ENCODE results near the gene BCLAF1.

Gene BCLAF1

DNA sequence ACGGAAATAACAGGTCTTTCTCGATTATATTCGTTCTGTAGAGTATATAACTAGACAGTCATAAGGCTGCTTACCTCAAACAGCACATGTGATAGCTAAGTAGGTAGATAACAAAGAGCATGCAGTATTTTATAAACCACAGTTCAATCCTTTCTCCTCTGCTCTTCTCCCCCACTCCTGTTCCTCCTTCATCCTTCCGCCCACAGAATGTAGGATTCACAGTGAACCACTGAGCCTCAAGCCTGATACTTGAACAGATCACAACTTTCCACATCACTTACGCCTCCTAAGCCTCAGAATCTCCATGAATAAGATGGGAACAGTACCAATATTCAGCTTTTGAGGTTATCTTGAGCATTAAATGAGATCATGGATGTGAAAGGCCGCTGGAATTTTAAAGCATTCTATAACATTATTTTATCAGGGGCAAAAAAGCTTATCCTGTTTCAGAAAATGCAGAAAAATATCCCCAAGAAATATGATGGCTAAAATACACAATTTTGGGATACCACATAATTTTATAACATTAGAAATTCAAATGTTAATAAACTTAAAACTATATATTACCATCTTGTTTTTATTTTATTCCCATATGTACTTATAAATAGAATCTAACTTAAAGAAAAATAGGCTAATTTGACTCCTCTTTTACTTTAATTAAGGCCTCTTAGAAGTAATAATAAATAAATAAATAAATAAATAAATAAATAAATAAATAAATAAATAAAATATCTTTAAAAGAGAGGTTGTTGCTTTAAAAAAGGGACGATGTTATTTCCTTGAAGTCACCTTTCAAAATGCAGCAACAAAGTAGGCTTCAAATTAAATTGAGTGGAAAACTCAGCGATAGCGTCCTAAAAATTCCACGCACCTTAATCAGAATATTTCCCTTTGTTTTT is 72.9 kb downstream of the BCLAF1 start:
- TF ChIP-seq POLR2A (IDR thresholded peaks at IDR 0.05; ENCODE audit: low read depth, low read length) = no peak
- FAIRE-seq = no peak

DNA sequence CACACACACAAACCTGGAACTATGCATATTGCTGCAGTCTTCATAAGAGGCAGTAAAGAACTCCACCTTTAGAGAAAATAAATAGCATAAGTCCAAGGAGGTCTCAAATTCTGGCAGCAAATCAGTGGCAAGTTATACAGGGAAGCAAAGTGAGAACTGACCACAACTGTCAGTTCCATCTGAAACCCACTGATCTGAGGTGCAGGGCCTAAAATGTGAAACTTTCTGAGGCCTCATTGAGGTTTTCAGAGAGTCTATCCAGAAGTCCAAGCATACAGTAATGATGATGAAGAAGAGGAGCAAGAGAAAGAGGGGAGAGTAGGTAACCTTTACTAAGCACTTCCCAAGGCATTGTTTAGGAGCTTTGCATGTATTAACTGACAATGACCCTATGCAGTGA is 75.8 kb downstream of the BCLAF1 start:
- FAIRE-seq = no peak
- TF ChIP-seq POLR2A (IDR thresholded peaks at IDR 0.05; ENCODE audit: low read depth, low read length) = no peak
- no peak for DNase-seq (ENCODE audit: insufficient read length, low spot score)

More for the DNA sequence above, 72.9 kb downstream of the BCLAF1 start:
- no peak for DNase-seq (ENCODE audit: insufficient read length, low spot score)

DNA sequence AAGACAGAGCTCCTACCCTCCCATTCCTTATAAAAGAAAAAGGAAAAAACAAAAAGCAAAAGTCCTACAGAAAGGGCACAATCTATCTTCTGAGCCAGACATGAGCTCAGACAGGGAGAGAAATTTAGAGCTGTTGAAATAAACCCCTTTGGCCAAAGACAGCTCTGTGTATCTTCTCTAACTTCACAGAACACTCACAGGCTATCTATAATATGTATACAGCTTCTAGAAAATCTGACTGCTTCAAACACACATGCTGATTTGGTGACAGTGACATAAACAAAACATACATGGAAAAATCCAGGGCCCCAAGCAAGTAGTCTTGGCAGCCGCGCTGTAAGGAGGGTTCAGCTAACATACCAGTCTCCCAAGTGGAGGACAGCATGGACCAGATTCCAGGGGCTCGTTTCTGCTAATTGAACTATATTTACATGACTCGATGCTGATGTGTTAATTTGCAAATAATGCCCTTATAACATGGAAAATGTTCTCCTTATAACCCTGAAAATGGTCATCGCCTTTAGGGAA is 76.6 kb downstream of the BCLAF1 start:
- no peak for TF ChIP-seq POLR2A (IDR thresholded peaks at IDR 0.05; ENCODE audit: low read depth, low read length)
- no peak for FAIRE-seq
- DNase-seq (ENCODE audit: insufficient read length, low spot score) = no peak

DNA sequence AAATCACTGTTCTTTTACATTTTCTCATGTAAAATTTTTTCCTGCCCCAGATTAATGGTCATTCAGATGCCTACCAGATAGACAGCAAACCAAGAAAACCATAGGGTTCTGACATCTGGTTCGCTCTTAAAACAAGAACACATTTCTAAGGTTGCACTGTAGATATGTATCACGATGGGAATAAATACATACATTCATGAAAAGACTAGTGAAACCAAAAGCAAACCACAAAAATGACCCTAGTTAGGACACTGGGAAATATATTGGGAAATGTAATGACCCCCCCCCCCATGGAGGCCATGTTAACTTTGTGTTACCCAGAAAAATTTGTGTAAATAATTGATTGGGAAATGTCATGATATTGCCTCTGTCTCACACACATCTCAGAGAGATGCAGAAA is 77.0 kb downstream of the BCLAF1 start:
- FAIRE-seq = no peak
- DNase-seq (ENCODE audit: insufficient read length, low spot score) = no peak
- no peak for TF ChIP-seq POLR2A (IDR thresholded peaks at IDR 0.05; ENCODE audit: low read depth, low read length)

DNA sequence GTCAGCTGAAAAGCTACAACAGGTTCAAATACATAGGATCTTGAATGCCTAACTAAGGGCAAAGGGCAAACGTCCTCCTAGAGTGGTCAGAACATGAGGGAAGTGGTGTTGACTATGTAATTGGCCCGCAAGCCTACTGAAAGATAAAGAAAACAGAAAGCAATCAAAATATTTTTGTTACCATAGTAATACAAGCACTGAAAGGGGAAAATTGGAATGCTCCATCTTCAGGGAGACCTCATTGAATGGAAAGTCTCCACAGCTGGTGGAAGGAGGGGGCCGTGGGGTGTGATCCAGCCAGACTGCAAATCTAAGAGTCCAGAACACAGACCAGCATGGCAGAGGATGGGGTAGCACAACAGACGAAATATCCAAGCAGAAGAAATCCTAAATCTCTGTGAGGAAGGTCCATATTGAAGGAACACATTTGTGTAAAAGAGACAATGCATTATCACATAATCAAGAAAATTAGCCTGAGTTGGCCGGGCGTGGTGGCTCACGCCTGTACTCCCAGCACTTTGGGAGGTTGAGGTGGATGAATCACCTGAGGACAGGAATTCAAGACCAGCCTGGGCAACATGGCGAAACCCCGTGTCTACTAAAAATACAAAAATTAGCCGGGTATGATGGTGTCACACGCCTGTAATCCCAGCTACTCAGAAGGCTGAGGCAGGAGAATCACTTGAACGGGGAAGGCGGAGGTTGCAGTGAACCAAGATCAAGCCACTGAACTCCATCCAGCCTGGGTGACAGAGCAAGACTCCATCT is 79.1 kb downstream of the BCLAF1 start:
- FAIRE-seq (no peak), DNase-seq (ENCODE audit: insufficient read length, low spot score) (no peak)
- no peak for TF ChIP-seq POLR2A (IDR thresholded peaks at IDR 0.05; ENCODE audit: low read depth, low read length)

DNA sequence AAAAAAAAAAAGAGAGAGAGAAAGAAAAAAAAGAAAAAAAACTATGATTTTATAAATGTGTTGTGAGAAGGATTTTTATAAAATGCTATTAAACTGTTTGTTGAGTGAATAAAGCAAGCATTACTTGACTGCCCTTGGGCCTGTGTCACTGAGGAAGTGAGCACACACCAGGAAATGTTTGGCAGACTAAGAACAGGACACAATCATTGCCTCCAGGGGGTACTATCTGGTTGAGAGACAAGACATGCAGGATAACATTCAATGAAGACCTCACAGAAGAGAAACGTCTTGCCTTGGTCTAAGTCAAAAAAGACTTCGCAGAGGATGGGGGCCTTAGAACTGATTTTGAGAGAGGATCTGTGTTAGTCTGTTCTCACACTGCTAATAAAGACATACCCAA is 80.2 kb downstream of the BCLAF1 start:
- DNase-seq (ENCODE audit: insufficient read length, low spot score) (no peak), FAIRE-seq (no peak)
- TF ChIP-seq POLR2A (IDR thresholded peaks at IDR 0.05; ENCODE audit: low read depth, low read length) = no peak

DNA sequence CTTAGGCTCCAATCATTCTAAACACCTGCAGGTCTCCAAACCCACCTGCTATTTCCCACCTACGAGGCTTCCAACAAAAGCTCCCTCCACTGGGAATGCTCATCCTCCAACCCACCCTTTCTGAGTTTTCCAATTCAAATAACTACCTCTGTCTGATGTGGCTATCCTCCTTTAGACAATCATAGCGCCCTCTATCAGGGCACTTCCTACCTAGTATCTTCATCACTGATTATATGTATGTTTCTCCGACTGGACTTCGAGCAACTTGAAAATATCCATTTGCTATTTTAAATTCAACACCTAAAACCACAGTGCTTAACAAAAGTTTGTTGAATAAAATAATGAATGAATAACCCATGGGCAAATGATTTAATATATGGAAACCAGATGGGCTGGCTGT is 80.9 kb downstream of the BCLAF1 start:
- DNase-seq (ENCODE audit: insufficient read length, low spot score) (no peak), FAIRE-seq (no peak)
- TF ChIP-seq POLR2A (IDR thresholded peaks at IDR 0.05; ENCODE audit: low read depth, low read length) = no peak

All from H54 (cell line).